Hematopoietic multipotent progenitor cell treated with erythropoietin and hydrocortisone succinate and interleukin-3 and kit ligand, for 6 days (in vitro differentiated cells): ENCODE data around the gene AKIRIN2.
"Not testable (repeated sequence)": the region's sequence is repeated elsewhere in the genome, so short reads cannot be mapped to it uniquely, and the experiment has no call there.

Experiments
- DNase-seq: peaks from one replicate; pipeline ENCODE4 v3.0.0-alpha.2; 2015

Gene AKIRIN2

GRCh38 chr6:87686636-87687205, 15.3 kb downstream of the AKIRIN2 start:
- not testable (repeated sequence) for DNase-seq

- no peak for DNase-seq
Measured at GRCh38 chr6:87684895-87685654, 17.0 kb downstream of the AKIRIN2 start.

GRCh38 chr6:87683890-87684289, 18.1 kb downstream of the AKIRIN2 start:
- no peak for DNase-seq

- DNase-seq = no peak
Measured at GRCh38 chr6:87682310-87682709, 19.7 kb downstream of the AKIRIN2 start.

GRCh38 chr6:87675004-87675681, 26.9 kb downstream of the AKIRIN2 start:
- DNase-seq = no peak

GRCh38 chr6:87674290-87674689, 27.7 kb downstream of the AKIRIN2 start:
- peak; percentile 59 for DNase-seq

- DNase-seq = no peak
Measured at GRCh38 chr6:87673237-87673636, 28.8 kb downstream of the AKIRIN2 start.

- DNase-seq = no peak
Measured at GRCh38 chr6:87672641-87673040, 29.4 kb downstream of the AKIRIN2 start.

GRCh38 chr6:87671555-87672029, 30.4 kb downstream of the AKIRIN2 start:
- peak; percentile 33 for DNase-seq

- no peak for DNase-seq
Measured at GRCh38 chr6:87670707-87671106, 31.3 kb downstream of the AKIRIN2 start.

- DNase-seq = no peak
Measured at GRCh38 chr6:87669051-87669450, 33.0 kb downstream of the AKIRIN2 start.

GRCh38 chr6:87668013-87668412, 34.0 kb downstream of the AKIRIN2 start:
- no peak for DNase-seq

GRCh38 chr6:87667032-87667431, 35.0 kb downstream of the AKIRIN2 start:
- no peak for DNase-seq

- no peak for DNase-seq
Measured at GRCh38 chr6:87664921-87665485, 37.0 kb downstream of the AKIRIN2 start.

- no peak for DNase-seq
Measured at GRCh38 chr6:87663434-87663833, 38.6 kb downstream of the AKIRIN2 start.

- no peak for DNase-seq
Measured at GRCh38 chr6:87661503-87661902, 40.5 kb downstream of the AKIRIN2 start.

GRCh38 chr6:87661016-87661415, 41.0 kb downstream of the AKIRIN2 start:
- no peak for DNase-seq

GRCh38 chr6:87660226-87660911, 41.7 kb downstream of the AKIRIN2 start:
- no peak for DNase-seq

GRCh38 chr6:87658516-87658915, 43.5 kb downstream of the AKIRIN2 start:
- DNase-seq = peak; percentile 48

- DNase-seq = peak; percentile 34
Measured at GRCh38 chr6:87656857-87657256, 45.2 kb downstream of the AKIRIN2 start.

GRCh38 chr6:87655824-87656223, 46.2 kb downstream of the AKIRIN2 start:
- no peak for DNase-seq

- DNase-seq = no peak
Measured at GRCh38 chr6:87654875-87655454, 47.1 kb downstream of the AKIRIN2 start.

GRCh38 chr6:87654122-87654521, 47.9 kb downstream of the AKIRIN2 start:
- no peak for DNase-seq
